HG03378 (cell line): ENCODE measurements around the gene DDX28.
"Not testable (repeated sequence)": the region's sequence is repeated elsewhere in the genome, so short reads cannot be mapped to it uniquely, and the experiment has no call there.

Source experiments
- ATAC-seq: cut with Tn5 transposase; IDR thresholded peaks from one replicate; pipeline ENCODE4 v1.9.1; 2021; ENCODE audit warnings: mild to moderate bottlenecking, moderate library complexity; ENCODE audit not compliant: unreplicated experiment

Gene DDX28

DNA sequence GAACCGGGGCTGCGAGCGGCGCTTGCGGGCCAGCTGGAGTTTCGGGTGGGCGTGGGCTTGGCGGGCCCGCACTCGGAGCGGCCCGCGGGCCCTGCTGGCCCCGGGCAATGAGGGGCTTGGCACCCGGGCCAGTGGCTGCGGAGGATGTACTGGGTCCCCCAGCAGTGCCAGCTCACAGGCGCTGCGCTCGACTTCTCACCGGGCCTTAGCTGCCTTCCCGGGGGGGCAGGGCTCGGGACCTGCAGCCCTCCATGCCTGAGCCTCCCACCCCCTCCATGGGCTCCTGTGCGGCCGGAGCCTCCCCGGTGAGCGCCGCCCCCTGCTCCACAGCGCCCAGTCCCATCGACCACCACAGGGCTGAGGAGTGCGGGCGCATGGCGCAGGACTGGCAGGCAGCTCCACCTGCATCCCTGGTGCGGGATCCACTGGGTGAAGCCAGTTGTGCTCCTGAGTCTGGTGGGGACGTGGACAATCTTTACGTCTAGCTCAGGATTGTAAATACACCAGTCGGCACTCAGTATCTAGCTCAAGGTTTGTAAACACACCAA, 24.7 kb downstream of the DDX28 start:
- ATAC-seq, result not testable (repeated sequence)

DNA sequence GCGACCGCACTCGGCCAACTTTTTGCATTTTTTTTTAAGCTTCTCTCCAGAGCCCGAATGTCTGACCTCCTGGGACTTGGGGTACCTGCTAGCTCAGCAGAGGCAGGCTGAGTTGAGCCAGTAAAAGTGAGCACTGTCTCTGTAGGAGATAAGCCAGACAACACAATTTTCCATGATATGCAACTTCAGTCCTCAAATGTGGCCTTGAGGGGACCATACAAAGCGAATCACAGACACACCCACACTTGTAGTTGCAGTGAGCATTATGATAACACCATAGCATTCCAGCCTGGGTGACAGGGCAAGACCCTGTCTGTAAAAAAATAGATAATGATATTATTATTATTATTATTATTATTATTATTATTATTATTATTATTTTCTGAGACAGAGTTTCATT, 26.4 kb downstream of the DDX28 start:
- ATAC-seq, result no peak

DNA sequence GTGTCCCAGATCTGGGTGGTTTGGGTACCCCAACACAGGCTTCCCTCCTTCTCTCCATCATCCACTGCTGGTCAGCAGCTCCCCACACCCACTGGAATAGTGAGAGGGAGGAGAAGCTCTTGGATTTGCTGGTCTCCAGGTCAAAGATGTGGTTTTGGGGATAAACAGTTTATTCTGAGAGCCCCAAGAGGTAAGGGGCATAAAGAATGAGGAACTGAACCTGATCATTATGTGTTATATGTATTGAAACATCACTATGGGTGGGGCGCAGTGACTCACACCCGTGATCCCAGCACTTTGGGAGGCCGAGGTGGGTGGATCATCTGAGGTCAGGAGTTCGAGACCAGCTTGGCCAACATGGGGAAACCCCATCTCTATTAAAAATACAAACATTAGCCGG, 27.6 kb downstream of the DDX28 start:
- ATAC-seq, result no peak

DNA sequence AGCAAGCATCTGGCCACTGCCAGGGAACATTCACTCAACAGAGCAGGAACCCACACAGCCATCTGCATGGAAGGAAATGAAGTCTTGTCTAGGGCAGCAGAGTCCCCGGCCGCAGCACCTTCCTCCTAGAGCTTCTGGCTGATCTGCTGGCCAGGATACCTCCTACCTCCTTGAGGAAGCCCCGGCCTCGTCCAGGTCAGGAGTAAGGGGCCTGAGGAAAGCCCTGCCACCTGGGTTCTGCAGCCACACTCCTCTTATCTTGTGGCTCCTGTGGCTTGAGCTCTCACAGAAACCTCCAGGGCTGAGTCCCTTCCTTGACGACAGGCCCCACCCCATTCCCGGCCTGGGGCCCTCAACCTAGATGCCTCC, 29.0 kb downstream of the DDX28 start:
- not testable (repeated sequence) for ATAC-seq

DNA sequence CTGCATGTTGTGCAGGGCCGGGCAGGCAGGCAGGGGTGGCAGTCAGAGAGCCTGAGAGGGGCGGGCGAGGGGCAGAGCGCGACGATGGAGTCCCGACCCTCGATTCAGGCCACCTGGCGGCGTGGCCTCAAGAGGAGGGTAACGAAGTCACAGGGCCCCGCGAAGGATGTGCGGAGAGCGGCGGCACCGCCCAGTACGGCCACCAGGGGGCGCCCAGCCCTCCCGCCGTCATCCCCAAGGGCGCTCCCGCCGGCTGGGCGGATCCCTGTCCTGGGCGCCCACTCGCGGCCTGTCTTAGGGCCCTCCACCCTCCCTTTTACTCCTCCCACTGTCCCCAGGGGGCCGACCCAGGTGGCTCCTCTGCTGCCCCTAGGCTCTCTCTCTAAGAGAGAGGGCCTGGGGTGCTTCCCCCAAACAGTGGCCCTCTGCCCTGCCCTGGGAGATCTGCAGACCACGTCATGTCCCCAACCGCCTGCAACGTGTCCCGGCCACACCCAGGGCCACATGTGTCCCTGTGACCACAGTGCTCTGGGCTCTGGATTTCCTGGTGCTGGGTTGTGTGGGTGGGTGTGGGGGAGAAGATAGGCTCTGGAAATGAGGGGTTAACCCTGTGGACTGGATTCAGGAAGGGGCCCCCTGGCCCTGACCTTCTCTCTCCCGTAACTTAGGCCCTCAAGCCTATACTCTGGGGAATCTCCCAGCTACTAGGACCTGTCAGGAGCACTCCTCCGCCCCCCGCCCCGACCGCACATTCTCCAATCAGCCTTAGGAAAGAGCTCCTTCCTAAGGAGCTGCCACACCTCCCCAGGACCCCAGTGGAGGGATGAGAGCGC, 29.6 kb downstream of the DDX28 start:
- ATAC-seq, result no peak

DNA sequence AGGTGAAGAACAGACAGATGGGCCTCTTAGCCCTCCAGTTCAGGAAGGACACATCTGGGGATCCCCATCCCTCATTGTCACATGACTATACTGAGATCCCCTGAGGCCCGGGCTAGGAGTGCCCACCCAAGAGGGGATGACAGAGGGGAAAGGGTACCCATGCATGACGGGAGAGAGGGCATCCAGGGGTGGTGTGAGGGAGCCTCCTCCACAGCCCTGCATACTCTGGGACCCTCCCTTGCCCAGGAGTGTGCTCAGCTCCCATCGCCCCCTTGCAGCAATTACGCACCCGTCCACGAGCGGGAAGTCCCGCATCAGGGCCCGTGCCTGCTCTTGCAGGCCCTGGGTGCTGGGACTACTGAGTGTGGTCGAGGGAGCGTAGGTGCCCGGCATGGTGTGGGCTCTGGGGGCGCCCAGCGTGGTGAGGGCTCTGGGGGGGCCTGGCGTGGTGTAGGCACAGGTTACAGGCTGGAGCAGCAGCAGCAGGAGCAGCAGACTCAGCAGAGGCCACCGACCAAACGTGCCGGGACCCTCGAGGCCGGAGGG, 30.3 kb downstream of the DDX28 start:
- no peak for ATAC-seq

DNA sequence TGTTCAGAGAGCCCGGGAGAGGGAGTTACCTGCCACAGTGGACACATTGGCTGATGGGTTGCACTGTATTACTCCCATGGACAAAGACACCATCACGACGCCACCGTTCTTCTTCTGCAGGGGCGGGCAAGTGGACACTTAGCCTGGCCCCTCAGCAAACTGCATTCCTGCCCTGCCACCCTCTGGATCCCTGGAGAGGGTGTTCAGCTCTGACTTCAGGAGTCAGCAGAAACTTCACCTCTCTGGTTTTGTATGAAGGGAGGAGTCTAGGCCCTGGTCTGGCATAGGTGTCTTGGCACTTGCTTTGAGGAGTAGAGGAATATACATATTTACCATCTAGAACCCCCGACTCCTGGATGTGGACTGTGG, 33.0 kb downstream of the DDX28 start:
- ATAC-seq, result no peak

DNA sequence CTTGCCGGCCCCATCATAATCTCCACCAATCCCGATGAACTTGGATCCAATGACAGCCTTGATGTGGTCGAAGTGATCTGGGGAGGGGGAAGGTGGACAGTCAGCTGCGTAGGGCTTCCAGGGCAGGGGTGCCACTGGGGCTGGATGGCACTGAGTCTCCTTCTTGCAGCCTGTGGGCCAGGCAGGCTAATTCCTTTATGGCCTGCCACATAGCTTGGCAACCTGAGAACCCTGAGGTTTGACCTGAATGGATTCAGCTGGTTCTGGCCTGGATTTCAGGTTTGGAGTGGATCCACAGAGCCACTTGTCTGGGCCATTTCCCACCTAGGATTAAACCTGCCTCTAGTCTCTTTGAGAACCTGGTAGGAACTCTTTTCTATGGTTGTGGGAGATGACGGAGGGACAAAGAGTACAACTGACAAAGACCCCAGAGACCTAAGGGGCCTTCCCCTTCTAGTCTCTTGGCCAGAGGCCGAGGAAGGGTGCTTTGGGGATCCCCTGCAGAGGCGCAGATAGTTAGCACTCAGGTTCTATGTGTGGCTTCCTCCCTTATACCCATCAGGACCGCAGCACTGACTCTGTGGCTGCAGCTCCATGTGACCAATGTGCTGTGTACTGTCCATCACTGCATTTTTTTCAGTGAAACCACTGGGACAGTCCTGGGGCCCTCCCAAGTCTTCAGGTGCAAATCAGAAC, 33.6 kb downstream of the DDX28 start:
- no peak for ATAC-seq

DNA sequence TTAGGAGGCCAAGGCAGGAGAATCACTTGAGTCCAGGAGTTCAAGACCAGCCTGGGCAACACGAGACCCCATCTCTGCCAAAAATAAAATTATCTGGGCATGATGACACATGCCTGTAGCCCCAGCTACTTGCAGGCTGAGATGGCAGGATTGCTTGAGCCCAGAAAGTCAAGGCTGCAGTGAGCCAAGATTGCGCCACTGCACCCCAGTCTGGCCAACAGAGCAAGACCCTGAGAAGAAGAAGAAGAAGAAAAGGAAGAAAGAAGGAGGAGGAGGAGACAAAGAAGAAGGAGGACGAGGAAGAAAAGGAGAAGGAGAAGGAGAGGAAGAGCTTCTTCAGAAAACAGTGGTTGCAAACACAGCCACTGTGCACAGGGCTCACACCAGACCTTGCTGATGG, 34.4 kb downstream of the DDX28 start:
- ATAC-seq, result no peak

DNA sequence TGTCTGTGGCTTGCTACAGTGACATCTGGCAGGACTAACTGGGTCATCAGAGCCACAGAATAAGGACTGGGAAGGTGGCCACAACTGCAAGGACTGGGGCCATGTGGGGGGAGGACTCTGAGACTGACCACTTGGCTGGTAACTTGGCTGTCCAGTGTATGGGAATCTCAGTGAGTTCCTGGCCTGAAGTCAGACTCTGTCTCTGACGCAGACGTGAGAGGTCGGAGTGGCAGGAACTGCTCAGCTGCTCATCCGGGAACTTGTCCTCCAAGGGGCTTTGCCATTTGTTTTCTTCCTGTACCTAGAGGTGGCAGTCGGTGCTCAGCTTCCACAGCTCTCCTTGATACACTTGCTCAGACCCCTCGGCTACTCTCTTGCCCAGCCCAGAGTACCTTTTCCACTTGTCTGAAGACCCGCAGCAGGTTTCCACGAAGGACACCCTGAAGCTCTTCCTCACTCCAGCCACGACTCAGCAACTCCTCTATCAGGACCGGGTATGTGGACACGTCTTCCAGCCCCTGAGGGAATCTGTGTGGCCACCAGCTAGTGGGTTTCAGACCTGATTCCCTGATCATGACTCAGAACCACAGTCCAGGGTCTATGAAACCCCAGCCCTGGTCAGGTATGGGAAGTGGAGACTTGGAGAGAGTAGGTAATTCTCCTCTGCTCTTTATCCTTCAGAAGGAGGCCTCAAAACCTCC, 35.4 kb downstream of the DDX28 start:
- no peak for ATAC-seq

DNA sequence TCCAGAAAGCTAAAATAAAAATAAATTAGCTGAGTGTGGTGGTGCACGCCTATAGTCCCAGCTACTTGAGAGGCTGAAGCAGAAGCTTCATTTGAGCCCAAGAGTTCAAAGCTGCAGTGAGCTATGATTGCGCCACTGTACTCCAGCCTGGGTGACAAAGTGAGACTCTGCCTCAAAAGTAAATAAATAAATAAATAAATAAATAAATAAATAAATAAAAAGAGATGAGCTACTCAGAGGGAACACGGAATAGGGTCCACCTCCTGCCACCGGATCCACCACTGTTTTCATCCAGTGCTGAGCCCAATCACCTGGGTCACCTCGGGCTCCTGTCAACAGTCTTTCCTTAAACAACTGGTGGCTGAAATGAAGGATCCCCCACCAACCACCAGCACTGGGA, 36.1 kb downstream of the DDX28 start:
- no peak for ATAC-seq

DNA sequence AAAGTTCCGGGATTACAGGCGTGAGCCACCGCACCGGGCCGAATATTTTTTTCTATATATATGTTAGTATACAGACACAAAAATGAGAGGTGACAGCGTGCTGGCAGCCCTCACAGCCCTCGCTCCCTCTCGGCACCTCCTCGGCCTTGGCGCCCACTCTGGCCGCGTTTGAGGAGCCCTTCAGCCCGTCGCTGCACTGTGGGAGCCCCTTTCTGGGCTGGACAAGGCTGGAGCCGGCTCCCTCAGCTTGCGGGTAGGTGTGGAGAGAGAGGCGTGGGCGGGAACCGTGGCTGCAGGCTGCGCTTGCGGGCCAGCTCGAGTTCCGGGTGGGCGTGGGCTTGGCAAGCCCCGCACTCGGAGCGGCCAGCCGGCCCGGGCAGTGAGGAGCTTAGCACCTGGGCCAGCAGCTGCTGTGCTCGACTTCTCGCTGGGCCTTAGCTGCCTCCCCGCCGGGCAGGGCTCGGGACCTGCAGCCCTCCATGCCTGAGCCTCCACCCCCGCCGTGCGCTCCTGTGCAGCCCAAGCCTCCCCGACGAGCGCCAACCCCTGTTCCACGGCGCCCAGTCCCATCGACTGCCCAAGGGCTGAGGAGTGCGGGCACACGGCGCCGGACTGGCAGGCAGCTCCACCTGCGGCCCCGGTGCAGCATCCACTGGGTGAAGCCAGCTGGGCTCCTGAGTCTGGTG, 40.9 kb downstream of the DDX28 start:
- ATAC-seq, result no peak

DNA sequence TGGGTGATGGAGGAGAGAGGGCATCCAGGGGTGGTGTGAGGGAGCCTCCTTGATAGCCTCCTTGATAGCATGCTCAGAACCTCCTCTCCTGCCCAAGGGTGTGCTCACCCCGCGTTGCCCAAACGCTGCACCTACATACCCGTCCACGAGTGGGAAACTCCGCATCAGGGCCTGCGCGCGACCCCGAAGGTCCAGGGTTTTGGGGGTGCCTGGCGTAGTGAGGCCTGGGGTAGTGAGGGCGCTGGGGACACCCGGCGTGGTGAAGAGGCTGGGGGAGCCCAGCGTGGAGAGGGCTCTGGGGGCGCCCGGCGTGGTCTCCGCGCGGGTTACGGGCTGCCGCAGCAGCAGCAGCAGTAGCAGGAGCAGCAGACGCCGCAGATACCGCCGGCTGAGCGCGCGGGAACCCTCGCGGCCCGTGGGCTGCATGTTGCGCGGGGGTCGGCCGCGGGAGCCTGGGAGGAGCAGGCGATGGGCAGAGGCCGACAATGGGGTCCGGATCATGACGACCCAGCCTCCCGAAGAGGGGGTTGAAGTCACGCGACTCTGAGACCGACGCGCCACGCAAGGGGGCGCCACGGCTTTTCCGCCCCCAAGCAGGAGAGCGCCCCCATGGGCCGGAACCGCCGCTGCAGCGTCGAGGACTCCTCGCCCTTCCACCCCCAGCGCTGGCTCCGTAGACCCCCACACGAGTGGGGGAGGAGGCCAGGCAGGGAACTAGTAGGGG, 42.9 kb downstream of the DDX28 start, which contains the start of gene DPEP3:
TSS of gene DPEP3 (minus strand) at position 545 of the 724 bp plus-strand sequence. CDS start at position 426, 119 bp downstream.
- ATAC-seq, result no peak

DNA sequence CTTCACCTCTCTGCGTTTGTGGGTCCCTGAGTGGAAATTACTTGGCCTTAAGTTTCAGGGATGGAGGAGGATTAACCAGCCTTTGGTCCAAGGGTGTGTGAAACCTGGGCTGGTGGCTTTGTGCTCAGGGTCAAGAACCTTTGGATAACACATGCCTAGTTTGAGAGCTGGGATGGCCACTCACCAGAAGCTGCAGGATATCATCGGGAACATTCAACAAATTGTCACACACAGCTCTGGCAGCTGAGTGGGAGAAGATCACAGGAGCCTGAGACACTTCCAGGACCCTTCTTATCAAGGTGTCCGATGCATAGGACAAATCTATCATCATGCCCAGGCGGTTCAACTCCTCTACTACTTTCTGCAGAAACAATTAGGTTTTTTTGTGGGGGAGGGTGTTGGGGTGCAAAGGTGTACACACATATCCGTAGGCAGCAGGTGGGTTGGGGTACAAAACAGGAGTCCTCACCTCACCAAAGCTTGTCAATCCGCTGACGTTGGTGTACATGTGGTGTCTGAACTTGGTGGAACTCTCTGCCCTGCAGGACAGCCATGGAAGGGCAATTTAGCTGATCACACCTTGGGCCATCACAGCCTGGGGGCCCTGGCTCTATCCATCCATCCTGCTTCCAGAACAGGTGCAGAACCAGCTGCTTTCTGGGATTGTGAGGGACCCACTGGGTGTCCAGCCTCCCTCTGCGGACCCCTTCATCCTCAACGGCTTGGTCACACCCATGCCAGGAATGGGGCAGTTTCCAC, 45.4 kb downstream of the DDX28 start:
- no peak for ATAC-seq

DNA sequence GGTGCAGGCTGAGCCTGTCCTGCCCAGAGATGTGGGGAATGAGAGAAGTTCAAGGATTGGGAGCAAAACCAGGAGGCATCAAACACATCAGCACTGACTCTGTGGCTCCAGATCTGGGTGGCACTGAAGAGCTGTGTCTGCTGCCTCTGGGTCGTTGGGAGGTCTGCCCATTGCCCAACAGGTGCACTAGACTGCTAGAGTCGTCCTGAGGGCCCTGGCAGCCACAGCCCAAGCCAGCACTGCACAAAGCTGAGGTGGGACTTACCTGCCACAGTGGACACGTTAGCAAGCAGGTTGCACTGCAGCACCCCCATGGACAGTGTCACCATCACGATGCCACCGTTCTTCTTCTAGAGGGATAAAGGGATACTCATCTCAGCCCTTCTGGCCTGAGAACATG, 46.0 kb downstream of the DDX28 start:
- ATAC-seq, result no peak

DNA sequence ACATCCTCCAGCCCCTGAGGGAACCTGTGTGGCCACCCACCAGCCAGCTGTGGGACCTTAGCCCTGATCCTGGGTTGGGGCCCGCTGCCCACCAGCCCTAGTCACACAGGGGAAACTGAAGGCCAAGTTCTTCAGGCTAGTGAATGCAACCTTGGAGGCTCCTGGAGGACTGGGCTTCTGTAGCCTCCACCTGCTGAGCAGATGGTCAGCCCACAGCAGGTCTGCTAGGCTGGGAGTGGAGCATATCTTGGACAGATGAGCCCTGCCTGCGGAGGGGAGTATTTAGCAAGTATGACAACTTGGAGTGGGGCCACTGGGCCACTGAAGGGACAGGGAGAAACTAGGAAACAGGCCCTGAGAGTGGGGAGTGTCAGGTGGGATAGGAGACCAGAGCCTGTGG, 46.8 kb downstream of the DDX28 start:
- no peak for ATAC-seq

DNA sequence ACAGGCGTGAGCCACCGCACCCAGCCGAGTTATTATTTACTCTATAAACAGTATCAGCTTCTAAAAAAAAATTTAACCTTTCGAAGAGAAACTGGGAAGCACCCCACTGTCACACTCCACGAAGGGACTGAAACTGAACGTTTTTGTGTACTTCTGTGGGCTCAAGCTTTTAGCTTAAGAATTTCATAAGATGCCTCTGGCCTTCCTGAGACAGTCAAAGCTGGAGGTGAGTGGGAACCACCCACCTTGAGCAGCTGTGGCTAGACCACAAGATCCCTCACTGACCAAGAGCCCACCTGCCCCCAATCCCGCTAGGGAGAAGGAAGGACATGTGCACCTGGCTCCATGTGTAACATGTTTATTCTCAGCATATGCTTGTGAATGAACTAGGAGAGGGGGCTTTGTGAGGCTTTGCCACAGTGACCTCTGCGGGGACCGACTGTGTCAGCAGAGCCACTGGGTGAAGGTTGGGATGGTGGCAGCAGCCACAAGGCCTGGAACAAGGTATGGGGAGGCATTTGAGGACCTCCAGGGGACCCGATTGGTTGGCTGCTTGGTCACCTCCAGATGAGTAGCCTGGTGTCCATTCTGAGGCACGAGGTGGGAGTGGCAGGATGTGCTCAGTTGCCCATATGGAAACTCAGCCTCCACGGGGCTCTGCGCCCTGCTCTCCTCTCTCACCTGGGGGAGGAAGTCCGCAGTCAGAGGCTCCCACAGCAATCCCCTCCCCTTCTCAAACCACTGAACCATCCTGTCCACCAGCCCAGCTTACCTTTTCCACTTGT, 47.5 kb downstream of the DDX28 start:
- no peak for ATAC-seq

DNA sequence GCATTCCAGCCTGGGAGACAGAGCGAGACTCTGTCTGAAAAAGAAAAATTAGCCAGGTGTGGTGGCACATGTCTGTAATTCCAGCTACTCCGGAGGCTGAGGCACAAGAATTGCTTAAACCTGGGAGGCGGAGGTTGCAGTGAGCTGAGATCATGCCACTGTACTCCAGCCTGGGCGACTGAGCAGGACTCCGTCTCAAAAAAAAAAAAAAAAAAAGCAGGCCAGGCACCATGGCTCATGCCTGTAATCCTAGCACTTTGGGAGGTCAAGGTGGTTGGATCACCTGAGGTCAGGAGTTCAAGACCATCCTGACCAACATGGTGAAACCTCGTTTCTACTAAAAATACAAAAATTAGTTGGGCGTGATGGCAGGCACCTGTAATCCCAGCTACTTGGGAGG, 50.7 kb downstream of the DDX28 start:
- ATAC-seq, result not testable (repeated sequence)

DNA sequence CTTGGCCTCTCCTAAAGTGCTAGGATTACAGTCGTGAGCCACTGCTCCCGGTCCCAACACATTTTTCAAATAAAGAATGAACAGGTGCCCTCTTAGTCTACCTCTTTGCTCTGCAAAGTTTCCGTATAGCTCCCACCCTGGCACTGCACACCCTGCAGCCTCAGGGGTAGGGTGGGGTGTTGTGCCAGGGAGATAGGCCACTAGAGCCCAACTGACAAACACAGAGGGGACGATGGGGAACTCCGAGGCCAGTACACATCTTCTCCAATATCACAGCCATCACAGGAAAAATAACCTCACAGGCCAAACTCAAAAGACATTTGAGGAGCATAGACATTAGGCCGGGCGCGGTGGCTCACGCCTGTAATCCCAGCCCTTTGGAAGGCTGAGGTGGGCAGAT, 51.9 kb downstream of the DDX28 start:
- no peak for ATAC-seq
